Skeletal muscle satellite cell (primary cell): ENCODE data around the gene NDUFV1.
"Not testable (repeated sequence)": the region's sequence is repeated elsewhere in the genome, so short reads cannot be mapped to it uniquely, and the experiment has no call there.

Source experiments
- H3K27me3 ChIP-seq: 2 replicates; pipeline ENCODE4 v1.7.0; 2013; ENCODE audit warnings: low read length; ENCODE audit not compliant: control insufficient read depth, insufficient read depth
- H3K36me3 ChIP-seq: 2 replicates; pipeline ENCODE4 v1.7.0; 2013; ENCODE audit warnings: mild to moderate bottlenecking, control low read depth, low read length; ENCODE audit not compliant: insufficient read depth
- H3K4me1 ChIP-seq: 2 replicates; pipeline ENCODE4 v1.7.0; 2013; ENCODE audit warnings: low read length; ENCODE audit not compliant: control insufficient read depth, insufficient read depth
- H3K4me2 ChIP-seq: 2 replicates; pipeline ENCODE4 v1.7.0; 2013; ENCODE audit warnings: mild to moderate bottlenecking, low read length
- H3K4me3 ChIP-seq: 2 replicates; pipeline ENCODE4 v1.7.0; 2013; ENCODE audit warnings: low read length
- H3K9ac ChIP-seq: 2 replicates; pipeline ENCODE4 v1.7.0; 2013; ENCODE audit warnings: mild to moderate bottlenecking, low read depth, low read length, moderate library complexity
- H3K9me3 ChIP-seq: replicated peaks from 2 replicates; pipeline ENCODE4 v1.7.0; 2013; ENCODE audit warnings: mild to moderate bottlenecking, control low read depth, low read length

Gene NDUFV1

GRCh38 chr11:67588899-67589415 is 17.8 kb upstream of the NDUFV1 start:
- H3K27me3 ChIP-seq, H3K4me2 ChIP-seq, H3K9ac ChIP-seq, H3K9me3 ChIP-seq, H3K4me1 ChIP-seq, H3K4me3 ChIP-seq: not testable (repeated sequence)
- peaks cover 31% of the 10 kb centered on the region for H3K36me3 ChIP-seq

GRCh38 chr11:67592880-67593564 is 13.7 kb upstream of the NDUFV1 start:
- Histone ChIP-seq H3K4me2 (no peak overlapping the region), H3K9me3 (no peaks in the 10 kb centered on the region), H3K36me3 (peaks cover 2% of the 10 kb centered on the region), H3K27me3 (peaks cover 12% of the 10 kb centered on the region), H3K9ac (no peak overlapping the region), H3K4me3 (no peak overlapping the region), H3K4me1 (no peaks in the 10 kb centered on the region)

GRCh38 chr11:67593565-67593905 is 13.2 kb upstream of the NDUFV1 start:
- Histone ChIP-seq H3K4me1 (no peaks in the 10 kb centered on the region), H3K4me2 (no peak overlapping the region), H3K4me3 (no peak overlapping the region), H3K27me3 (peaks cover 12% of the 10 kb centered on the region), H3K9ac (no peak overlapping the region), H3K36me3 (no peaks in the 10 kb centered on the region), H3K9me3 (no peaks in the 10 kb centered on the region)

GRCh38 chr11:67594480-67594879 is 12.3 kb upstream of the NDUFV1 start:
- Histone ChIP-seq H3K9me3 (no peaks in the 10 kb centered on the region), H3K27me3 (peaks cover 12% of the 10 kb centered on the region), H3K9ac (no peak overlapping the region), H3K36me3 (no peaks in the 10 kb centered on the region), H3K4me1 (no peaks in the 10 kb centered on the region), H3K4me2 (no peak overlapping the region), H3K4me3 (no peak overlapping the region)

GRCh38 chr11:67596753-67597300 is 9.9 kb upstream of the NDUFV1 start:
- Histone ChIP-seq H3K4me3 (no peak overlapping the region), H3K9ac (no peak overlapping the region), H3K36me3 (no peaks in the 10 kb centered on the region), H3K27me3 (peaks cover 26% of the 10 kb centered on the region), H3K4me1 (no peaks in the 10 kb centered on the region), H3K9me3 (no peaks in the 10 kb centered on the region), H3K4me2 (no peak overlapping the region)

- H3K9me3 ChIP-seq, H3K4me1 ChIP-seq, H3K36me3 ChIP-seq, H3K9ac ChIP-seq, H3K4me3 ChIP-seq, H3K4me2 ChIP-seq: not testable (repeated sequence)
- peaks cover 27% of the 10 kb centered on the region for H3K27me3 ChIP-seq
Measured at GRCh38 chr11:67597458-67597857, 9.3 kb upstream of the NDUFV1 start.

GRCh38 chr11:67597963-67598362 is 8.8 kb upstream of the NDUFV1 start:
- not testable (repeated sequence) for H3K9me3 ChIP-seq, H3K4me2 ChIP-seq, H3K4me3 ChIP-seq, H3K9ac ChIP-seq, H3K4me1 ChIP-seq, H3K36me3 ChIP-seq
- peaks cover 32% of the 10 kb centered on the region for H3K27me3 ChIP-seq

- peaks cover 24% of the 10 kb centered on the region for H3K27me3 ChIP-seq
- H3K4me2 ChIP-seq, result no peak overlapping the region
- no peak overlapping the region for H3K4me3 ChIP-seq
- no peak overlapping the region for H3K9ac ChIP-seq
- H3K36me3 ChIP-seq, result no peaks in the 10 kb centered on the region
- no peaks in the 10 kb centered on the region for H3K4me1 ChIP-seq
- no peaks in the 10 kb centered on the region for H3K9me3 ChIP-seq
Measured at GRCh38 chr11:67599149-67599548, 7.6 kb upstream of the NDUFV1 start.

- Histone ChIP-seq H3K4me1 (no peaks in the 10 kb centered on the region), H3K9ac (no peak overlapping the region), H3K36me3 (no peaks in the 10 kb centered on the region), H3K27me3 (peaks cover 24% of the 10 kb centered on the region), H3K4me2 (no peak overlapping the region), H3K9me3 (no peaks in the 10 kb centered on the region), H3K4me3 (no peak overlapping the region)
Measured at GRCh38 chr11:67600324-67601029, 6.3 kb upstream of the NDUFV1 start.

- Histone ChIP-seq H3K36me3 (no peaks in the 10 kb centered on the region), H3K9me3 (no peaks in the 10 kb centered on the region), H3K4me1 (peaks cover 1% of the 10 kb centered on the region), H3K27me3 (peaks cover 24% of the 10 kb centered on the region), H3K4me3 (no peak overlapping the region), H3K9ac (no peak overlapping the region), H3K4me2 (no peak overlapping the region)
Measured at GRCh38 chr11:67601098-67601497, 5.6 kb upstream of the NDUFV1 start.

- not testable (repeated sequence) for H3K36me3 ChIP-seq, H3K9me3 ChIP-seq, H3K4me1 ChIP-seq, H3K4me3 ChIP-seq, H3K9ac ChIP-seq, H3K4me2 ChIP-seq
- peaks cover 21% of the 10 kb centered on the region for H3K27me3 ChIP-seq
Measured at GRCh38 chr11:67604119-67604518, 2.6 kb upstream of the NDUFV1 start.

- Histone ChIP-seq H3K9me3 (no peaks in the 10 kb centered on the region), H3K4me1 (peaks cover 10% of the 10 kb centered on the region), H3K9ac (no peak overlapping the region), H3K4me3 (no peak overlapping the region), H3K27me3 (peaks cover 21% of the 10 kb centered on the region), H3K4me2 (no peak overlapping the region), H3K36me3 (peaks cover 10% of the 10 kb centered on the region)
Measured at GRCh38 chr11:67604815-67605214, 1.9 kb upstream of the NDUFV1 start.
